WERI-Rb-1 (cell line): Measurements from ENCODE around the gene ZNF648.

Source experiments
- DNase-seq: peaks from one replicate; pipeline ENCODE4 v3.0.0-alpha.2; 2020
- H3K27ac ChIP-seq: fragments of 250-450 bp; sonication (Bioruptor Pico); 2 replicates; pipeline ENCODE4 v1.5.1; 2020; ENCODE audit warnings: mild to moderate bottlenecking, moderate library complexity
- H3K27me3 ChIP-seq: fragments of 250-450 bp; sonication (Bioruptor Pico); 2 replicates; pipeline ENCODE4 v1.5.1; 2021; ENCODE audit warnings: mild to moderate bottlenecking, low read depth, moderate library complexity; ENCODE audit not compliant: insufficient read depth, severe bottlenecking
- H3K36me3 ChIP-seq: fragments of 250-450 bp; sonication (Bioruptor Pico); 2 replicates; pipeline ENCODE4 v1.5.1; 2020; ENCODE audit warnings: mild to moderate bottlenecking, moderate library complexity
- H3K4me3 ChIP-seq: 2 replicates; pipeline ENCODE4 v1.5.1; 2011; ENCODE audit warnings: low read depth, mild to moderate bottlenecking, control low read depth, low read length
- H3K9me3 ChIP-seq: fragments of 250-450 bp; sonication (Bioruptor Pico); 2 replicates; pipeline ENCODE4 v1.5.1; 2021; ENCODE audit warnings: mild to moderate bottlenecking, moderate library complexity; ENCODE audit not compliant: severe bottlenecking
- CTCF ChIP-seq: IDR thresholded peaks from 2 replicates; pipeline ENCODE4 v1.5.1; 2011; ENCODE audit warnings: low read depth, mild to moderate bottlenecking, control low read depth, inconsistent platforms, low read length

The ZNF648 gene

GRCh38 chr1:182004601-182005000 lies 56.9 kb downstream of the ZNF648 start:
- Histone ChIP-seq H3K4me3 (no peak overlapping the region), H3K36me3 (no peaks in the 10 kb centered on the region), H3K9me3 (no peaks in the 10 kb centered on the region), H3K27ac (no peak overlapping the region), H3K27me3 (no peaks in the 10 kb centered on the region)
- no peak for DNase-seq
- no peak for TF ChIP-seq CTCF
